Measurements from ENCODE around the gene CFAP53. TPM values are rescaled to one million over a fixed set of nuclear protein-coding genes. Genes with fewer than 3 reads are reported as not detected.

The CFAP53 gene
- total and polyA plus RNA-seq, 5 donors from 2014 or later: 0.27 to 0.35 TPM; not detected in 3

DNA sequence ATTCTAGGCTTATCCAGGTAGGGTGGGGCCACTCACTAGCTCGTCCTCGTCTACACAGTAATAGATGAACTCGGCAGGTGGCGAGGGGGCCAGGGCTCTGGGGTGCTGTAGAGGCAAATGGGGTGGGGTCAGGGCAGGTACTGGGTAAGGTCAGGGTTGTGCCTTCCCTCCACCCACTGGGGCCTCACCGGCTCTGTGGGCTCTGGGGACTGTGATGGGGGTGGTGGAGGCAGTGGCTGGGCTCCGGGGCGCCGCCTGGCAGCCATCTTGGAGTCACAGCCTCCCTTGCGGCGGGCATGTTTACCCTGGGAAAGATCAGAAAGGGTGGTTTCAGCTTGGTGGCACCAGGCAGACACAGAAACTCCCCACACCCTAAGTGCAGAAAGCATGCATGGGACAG is 8.6 kb upstream of the CFAP53 start:
- Mint-ChIP-seq H3K4me1 (peaks cover 10 to 23% (median 15%) of the 10 kb centered on the region in 4 donors), H3K9me3 (no peaks in the 10 kb centered on the region), H3K36me3 (peaks cover 43% of the 10 kb centered on the region), H3K4me3 (peak overlapping the region in 1 of 4 donors; percentile 69), H3K27me3 (no peaks in the 10 kb centered on the region), H3K27ac (no peak overlapping the region)
- peaks cover 9% of the 10 kb centered on the region for H3K4me1 ChIP-seq (ENCODE audit: control insufficient read depth, insufficient read depth, low read length, poor library complexity, severe bottlenecking)
- H3K27me3 ChIP-seq (ENCODE audit: control insufficient read depth, insufficient read depth, low read length): no peaks in the 10 kb centered on the region
- no peak overlapping the region for H3K4me3 ChIP-seq (ENCODE audit: low read depth, low read length)
- no peaks in the 10 kb centered on the region for H3K9me3 ChIP-seq (ENCODE audit: control insufficient read depth in 2 of 2, low read length in 2 of 2)
- H3K27ac ChIP-seq (ENCODE audit: insufficient read depth, low read length, poor library complexity, severe bottlenecking): no peak overlapping the region
- no peak for DNase-seq
- no peak for ATAC-seq (ENCODE audit: low read depth in 2 of 2)
- peaks cover 89% of the 10 kb centered on the region for H3K36me3 ChIP-seq (ENCODE audit: control insufficient read depth, insufficient read depth, low read length)

DNA sequence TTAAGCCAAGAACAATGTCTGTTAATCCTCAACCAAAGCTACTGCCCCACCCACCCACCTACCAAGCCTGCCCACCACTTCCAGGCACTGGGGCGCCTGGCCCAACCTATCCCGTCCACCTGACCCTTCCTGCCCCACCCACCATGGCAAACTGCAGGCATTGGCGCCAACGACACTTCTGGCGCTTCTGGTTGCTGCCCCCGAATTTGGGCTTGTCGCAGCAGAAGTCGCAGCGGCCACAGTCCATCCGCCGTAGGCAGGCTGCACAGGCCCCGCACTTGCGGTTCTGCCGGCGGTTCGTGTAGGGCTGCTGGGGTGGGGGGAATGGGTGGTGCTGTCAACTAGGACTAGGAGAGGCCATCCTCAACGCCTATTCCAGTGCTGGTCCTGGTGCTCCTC is 7.7 kb upstream of the CFAP53 start:
- Mint-ChIP-seq H3K9me3 (no peaks in the 10 kb centered on the region), H3K36me3 (peaks cover 50% of the 10 kb centered on the region), H3K27me3 (no peaks in the 10 kb centered on the region), H3K4me3 (peak overlapping the region in 1 of 4 donors; percentile 69), H3K4me1 (peaks cover 5 to 15% (median 10%) of the 10 kb centered on the region in 4 donors), H3K27ac (no peak overlapping the region)
- Histone ChIP-seq H3K4me3 (ENCODE audit: low read depth, low read length) (no peak overlapping the region), H3K36me3 (ENCODE audit: control insufficient read depth, insufficient read depth, low read length) (peaks cover 91% of the 10 kb centered on the region), H3K27ac (ENCODE audit: insufficient read depth, low read length, poor library complexity, severe bottlenecking) (no peak overlapping the region), H3K4me1 (ENCODE audit: control insufficient read depth, insufficient read depth, low read length, poor library complexity, severe bottlenecking) (peaks cover under 1% of the 10 kb centered on the region), H3K9me3 (ENCODE audit: control insufficient read depth in 2 of 2, low read length in 2 of 2) (no peaks in the 10 kb centered on the region), H3K27me3 (ENCODE audit: control insufficient read depth, insufficient read depth, low read length) (no peaks in the 10 kb centered on the region)
- no peak for ATAC-seq (ENCODE audit: low read depth in 2 of 2)
- no peak for DNase-seq

DNA sequence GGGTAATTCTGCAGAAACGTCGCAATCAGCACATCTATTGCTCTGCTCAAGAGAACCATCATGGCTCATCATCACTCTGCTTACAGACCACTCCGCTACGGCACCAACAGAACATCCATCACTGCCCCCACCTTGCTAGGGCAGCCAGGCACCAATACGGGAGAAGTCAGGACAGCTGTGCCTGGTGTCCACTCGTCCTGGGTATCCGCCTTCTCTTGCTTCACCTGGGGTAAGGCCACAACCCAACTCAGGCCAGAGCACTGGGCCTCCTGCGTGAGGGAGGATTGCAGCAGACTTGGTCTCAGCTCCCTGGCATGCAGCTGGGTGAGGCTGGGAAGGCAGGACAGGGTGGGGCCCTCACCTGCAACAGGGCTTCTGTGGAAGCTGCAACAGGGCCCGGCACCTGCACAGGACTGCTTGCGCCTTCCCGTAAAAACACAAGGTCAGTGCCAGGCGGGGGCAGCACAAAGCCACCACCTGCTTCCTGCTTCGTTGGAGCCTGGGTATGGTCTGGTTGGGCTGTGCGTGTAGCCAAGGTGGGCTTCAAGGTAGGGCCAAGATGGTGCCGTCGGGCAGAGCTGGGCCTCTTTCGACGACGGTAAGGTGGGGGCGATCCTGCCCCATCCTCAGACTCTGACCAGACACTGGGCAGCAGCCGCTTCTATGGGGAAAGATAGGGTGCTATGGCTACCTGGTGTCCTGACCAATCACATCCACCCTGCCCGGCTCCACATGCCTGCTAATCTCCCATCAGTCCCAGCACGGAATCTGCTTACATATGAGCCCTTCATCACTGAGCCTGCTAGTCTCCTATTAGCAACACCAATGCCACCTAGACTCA is 7.1 kb upstream of the CFAP53 start:
- H3K36me3 Mint-ChIP-seq: peaks cover 51% of the 10 kb centered on the region
- Histone ChIP-seq H3K9me3 (ENCODE audit: control insufficient read depth in 2 of 2, low read length in 2 of 2) (no peaks in the 10 kb centered on the region), H3K4me3 (ENCODE audit: low read depth, low read length) (no peak overlapping the region), H3K36me3 (ENCODE audit: control insufficient read depth, insufficient read depth, low read length) (peaks cover 88% of the 10 kb centered on the region), H3K4me1 (ENCODE audit: control insufficient read depth, insufficient read depth, low read length, poor library complexity, severe bottlenecking) (peaks cover 3% of the 10 kb centered on the region), H3K27ac (ENCODE audit: insufficient read depth, low read length, poor library complexity, severe bottlenecking) (no peak overlapping the region), H3K27me3 (ENCODE audit: control insufficient read depth, insufficient read depth, low read length) (no peaks in the 10 kb centered on the region)
- no peaks in the 10 kb centered on the region for H3K9me3 Mint-ChIP-seq
- H3K4me3 Mint-ChIP-seq: peak overlapping the region in 1 of 4 donors; percentile 43
- no peaks in the 10 kb centered on the region for H3K27me3 Mint-ChIP-seq
- no peak overlapping the region for H3K27ac Mint-ChIP-seq
- H3K4me1 Mint-ChIP-seq: peaks cover 0 to 14% (median 5%) of the 10 kb centered on the region in 4 donors
- ATAC-seq (ENCODE audit: low read depth in 2 of 2): no peak
- no peak for DNase-seq

DNA sequence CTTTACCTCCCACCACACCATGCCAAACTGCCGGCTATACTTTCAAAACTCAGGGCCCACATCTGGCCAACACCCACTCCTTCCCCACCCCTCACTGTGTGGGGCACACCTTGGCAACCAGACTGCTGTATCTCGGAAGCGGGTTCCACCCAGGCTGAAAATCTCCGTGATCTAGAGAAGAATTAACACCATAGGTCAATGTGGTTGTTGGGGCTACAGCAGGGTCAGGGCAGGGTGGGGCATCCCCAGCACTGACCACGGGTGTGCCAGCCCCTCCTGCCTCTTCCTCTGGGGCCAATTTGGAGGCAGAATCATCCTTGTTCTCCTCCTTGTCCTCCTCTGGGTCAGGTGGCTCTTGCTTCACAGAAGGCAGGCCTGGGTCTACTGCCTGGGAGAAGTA is 6.3 kb upstream of the CFAP53 start:
- Histone ChIP-seq H3K27ac (ENCODE audit: insufficient read depth, low read length, poor library complexity, severe bottlenecking) (no peak overlapping the region), H3K4me3 (ENCODE audit: low read depth, low read length) (no peak overlapping the region), H3K36me3 (ENCODE audit: control insufficient read depth, insufficient read depth, low read length) (peaks cover 80% of the 10 kb centered on the region), H3K9me3 (ENCODE audit: control insufficient read depth in 2 of 2, low read length in 2 of 2) (no peaks in the 10 kb centered on the region), H3K4me1 (ENCODE audit: control insufficient read depth, insufficient read depth, low read length, poor library complexity, severe bottlenecking) (peaks cover 9% of the 10 kb centered on the region), H3K27me3 (ENCODE audit: control insufficient read depth, insufficient read depth, low read length) (no peaks in the 10 kb centered on the region)
- Mint-ChIP-seq H3K4me1 (peaks cover under 1 to 18% (median 4%) of the 10 kb centered on the region in 4 donors), H3K27ac (no peak overlapping the region), H3K36me3 (peaks cover 47% of the 10 kb centered on the region), H3K4me3 (peak overlapping the region in 2 of 4 donors; percentile 17 to 43), H3K9me3 (no peaks in the 10 kb centered on the region), H3K27me3 (no peaks in the 10 kb centered on the region)
- no peak for ATAC-seq (ENCODE audit: low read depth in 2 of 2)
- no peak for DNase-seq

DNA sequence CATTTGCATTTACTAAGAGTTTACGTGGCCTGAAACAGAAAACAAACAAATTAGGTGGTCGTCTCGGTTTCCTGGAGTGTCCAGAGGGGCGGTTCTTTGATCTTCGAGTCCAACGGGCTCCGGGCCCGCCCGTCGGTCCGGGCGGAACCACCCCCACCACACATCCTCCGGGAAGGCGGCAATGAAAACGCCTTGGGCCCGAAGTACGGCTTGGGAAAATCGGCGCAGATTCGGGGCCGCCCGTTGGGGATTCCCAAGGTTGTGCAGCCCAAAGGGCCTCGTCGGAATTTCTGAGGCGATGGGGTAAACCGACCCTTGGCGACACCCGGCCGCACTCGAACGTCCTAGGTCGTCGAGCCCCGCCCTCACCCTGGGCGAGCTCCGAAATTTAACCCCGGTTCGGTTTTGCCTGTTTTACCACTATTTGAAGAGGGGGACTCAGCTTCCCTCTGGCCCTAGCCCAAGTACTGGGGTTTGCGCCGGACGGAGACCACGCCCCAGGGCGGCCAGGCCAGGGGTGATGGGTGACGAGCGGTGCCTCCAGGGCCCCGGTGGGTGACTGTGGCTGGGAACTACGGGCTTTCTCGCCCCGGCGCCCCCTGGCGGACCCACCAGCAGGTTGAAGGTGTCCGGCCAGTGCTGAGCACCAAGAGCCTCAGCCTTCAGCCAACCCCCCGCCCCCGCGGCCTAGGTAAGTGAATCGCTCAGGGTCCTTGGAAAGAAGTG is 1.9 kb upstream of the CFAP53 start:
- H3K27me3 Mint-ChIP-seq: no peaks in the 10 kb centered on the region
- Histone ChIP-seq H3K9me3 (ENCODE audit: control insufficient read depth in 2 of 2, low read length in 2 of 2) (no peaks in the 10 kb centered on the region), H3K4me1 (ENCODE audit: control insufficient read depth, insufficient read depth, low read length, poor library complexity, severe bottlenecking) (peaks cover 26% of the 10 kb centered on the region), H3K27ac (ENCODE audit: insufficient read depth, low read length, poor library complexity, severe bottlenecking) (peak overlapping the region; percentile 11), H3K4me3 (ENCODE audit: low read depth, low read length) (peak overlapping the region; percentile 43), H3K36me3 (ENCODE audit: control insufficient read depth, insufficient read depth, low read length) (peaks cover 38% of the 10 kb centered on the region), H3K27me3 (ENCODE audit: control insufficient read depth, insufficient read depth, low read length) (no peaks in the 10 kb centered on the region)
- peak overlapping the region; percentile 59 to 83 (median 76) for H3K4me3 Mint-ChIP-seq
- peaks cover 20% of the 10 kb centered on the region for H3K36me3 Mint-ChIP-seq
- no peaks in the 10 kb centered on the region for H3K9me3 Mint-ChIP-seq
- DNase-seq (peak; percentile 64 to 74 (median 67)), ATAC-seq (ENCODE audit: low read depth in 2 of 2) (peak; percentile 67 to 70)
- H3K27ac Mint-ChIP-seq: peak overlapping the region in 2 of 3 donors; percentile 38 to 71
- peaks cover 6 to 31% (median 20%) of the 10 kb centered on the region in 4 donors for H3K4me1 Mint-ChIP-seq

DNA sequence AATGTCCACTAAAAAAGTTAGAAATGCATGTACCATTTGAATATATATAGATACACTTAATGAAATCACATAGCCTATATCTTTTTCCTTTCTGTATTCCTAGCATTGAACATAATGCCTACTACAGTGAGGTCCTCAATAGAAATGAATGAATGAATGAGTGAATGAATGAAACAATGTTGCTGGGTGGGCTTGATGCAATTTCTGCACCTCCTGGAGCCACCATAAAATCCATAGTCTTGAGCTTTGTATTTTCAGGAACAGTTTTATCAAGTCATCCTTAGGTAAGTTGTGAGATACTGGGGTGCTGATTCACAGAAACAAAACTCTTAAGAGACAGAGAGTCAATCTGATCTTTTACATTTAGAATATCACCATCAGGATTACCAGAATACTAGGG is 3.3 kb downstream of the CFAP53 start:
- H3K9me3 Mint-ChIP-seq: no peaks in the 10 kb centered on the region
- peak overlapping the region in 1 of 3 donors; percentile 18 for H3K27ac Mint-ChIP-seq
- no peak overlapping the region for H3K4me3 ChIP-seq (ENCODE audit: low read depth, low read length)
- H3K27me3 Mint-ChIP-seq: peaks cover 21% of the 10 kb centered on the region
- peaks cover 19% of the 10 kb centered on the region for H3K4me1 ChIP-seq (ENCODE audit: control insufficient read depth, insufficient read depth, low read length, poor library complexity, severe bottlenecking)
- DNase-seq: no peak
- peak overlapping the region in 2 of 4 donors; percentile 0 to 40 for H3K4me3 Mint-ChIP-seq
- H3K4me1 Mint-ChIP-seq: peaks cover 6 to 23% (median 18%) of the 10 kb centered on the region in 4 donors
- H3K27me3 ChIP-seq (ENCODE audit: control insufficient read depth, insufficient read depth, low read length): no peaks in the 10 kb centered on the region
- H3K36me3 Mint-ChIP-seq: peaks cover 2% of the 10 kb centered on the region
- no peak for ATAC-seq (ENCODE audit: low read depth in 2 of 2)
- H3K27ac ChIP-seq (ENCODE audit: insufficient read depth, low read length, poor library complexity, severe bottlenecking): no peak overlapping the region
- H3K36me3 ChIP-seq (ENCODE audit: control insufficient read depth, insufficient read depth, low read length): no peaks in the 10 kb centered on the region
- H3K9me3 ChIP-seq (ENCODE audit: control insufficient read depth in 2 of 2, low read length in 2 of 2): no peaks in the 10 kb centered on the region

DNA sequence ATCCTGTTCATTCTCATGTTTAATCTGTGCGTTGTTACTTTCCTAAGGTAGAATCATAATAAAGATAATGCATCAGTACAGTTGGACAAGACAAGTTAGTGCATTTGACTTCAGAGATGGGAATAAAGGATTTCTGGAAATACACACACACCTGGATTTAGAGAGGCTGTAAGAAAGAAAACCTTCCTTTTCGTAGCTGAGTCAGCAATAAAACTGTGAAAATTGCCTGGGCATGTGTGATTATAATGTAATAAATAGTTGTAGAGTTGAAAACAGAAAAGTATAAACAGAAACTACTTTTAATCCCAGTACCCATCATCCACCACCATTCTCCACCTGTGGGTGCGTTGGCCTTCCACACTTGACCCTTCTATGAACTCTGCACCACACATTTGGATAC is 15.4 kb downstream of the CFAP53 start:
- peaks cover 0 to 7% (median 4%) of the 10 kb centered on the region in 4 donors for H3K4me1 Mint-ChIP-seq
- no peak overlapping the region for H3K4me3 Mint-ChIP-seq
- peaks cover 21% of the 10 kb centered on the region for H3K27me3 Mint-ChIP-seq
- Histone ChIP-seq H3K4me3 (ENCODE audit: low read depth, low read length) (no peak overlapping the region), H3K4me1 (ENCODE audit: control insufficient read depth, insufficient read depth, low read length, poor library complexity, severe bottlenecking) (no peaks in the 10 kb centered on the region), H3K27ac (ENCODE audit: insufficient read depth, low read length, poor library complexity, severe bottlenecking) (no peak overlapping the region), H3K27me3 (ENCODE audit: control insufficient read depth, insufficient read depth, low read length) (no peaks in the 10 kb centered on the region), H3K9me3 (ENCODE audit: control insufficient read depth in 2 of 2, low read length in 2 of 2) (no peaks in the 10 kb centered on the region), H3K36me3 (ENCODE audit: control insufficient read depth, insufficient read depth, low read length) (no peaks in the 10 kb centered on the region)
- ATAC-seq (ENCODE audit: low read depth in 2 of 2): no peak
- H3K27ac Mint-ChIP-seq: peak overlapping the region in 2 of 3 donors; percentile 12 to 20
- DNase-seq: no peak
- no peaks in the 10 kb centered on the region for H3K9me3 Mint-ChIP-seq
- H3K36me3 Mint-ChIP-seq: no peaks in the 10 kb centered on the region
